NCI-H2107 (cell line): ENCODE measurements around the gene PYCARD.
"Not testable (repeated sequence)": the region's sequence is repeated elsewhere in the genome, so short reads cannot be mapped to it uniquely, and the experiment has no call there.

Experiments
- DNase-seq: peaks from one replicate; lab custom pipeline; 2025; lab: John Stamatoyannopoulos, UW

Gene PYCARD

DNA sequence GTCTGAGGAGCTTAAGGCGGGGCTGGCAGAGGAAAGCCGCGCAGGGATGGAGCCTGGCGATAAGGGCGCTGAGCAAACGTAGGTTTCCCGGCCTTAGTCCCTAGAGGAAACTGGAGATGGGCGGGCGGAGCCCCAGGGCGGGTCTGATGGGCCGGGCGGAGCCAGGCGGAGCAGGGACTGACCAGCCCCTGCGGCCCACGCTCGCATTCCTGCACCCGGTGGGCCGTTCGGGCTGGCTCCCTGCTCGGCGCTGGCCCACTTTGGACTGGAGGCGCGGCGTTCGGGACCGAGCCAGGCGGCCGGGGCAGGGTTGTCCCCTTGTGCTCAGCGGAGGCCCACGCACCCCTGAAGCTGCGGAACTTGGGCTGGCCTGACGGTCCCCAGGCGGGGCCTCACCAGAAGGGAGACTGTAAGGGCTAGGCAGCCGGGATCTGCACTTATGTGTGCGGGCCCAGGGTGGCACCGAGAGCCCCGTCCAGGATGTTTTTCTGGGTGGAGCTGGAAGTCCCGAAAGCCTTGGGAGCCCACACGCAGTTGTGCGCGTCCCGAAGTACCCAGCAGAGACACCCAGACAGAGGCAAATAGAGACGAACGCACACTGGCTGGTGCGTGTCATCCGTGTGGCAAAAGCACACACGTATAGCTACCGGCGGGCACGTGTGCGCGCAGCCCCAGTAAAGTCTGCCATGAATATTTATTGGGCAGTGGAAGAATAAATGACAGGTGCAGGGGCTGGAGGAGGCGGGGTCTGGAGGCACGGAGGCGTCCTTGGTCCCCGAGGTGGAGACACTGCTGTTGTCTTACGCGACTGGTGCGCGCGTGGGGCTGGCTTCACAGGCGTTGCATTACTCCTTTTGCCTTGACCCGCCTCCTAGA lies 13.0 kb upstream of the PYCARD start:
- DNase-seq, result no peak

GRCh38 chr16:31214708-31215286 lies 12.2 kb upstream of the PYCARD start:
- peak; percentile 8 for DNase-seq

DNA sequence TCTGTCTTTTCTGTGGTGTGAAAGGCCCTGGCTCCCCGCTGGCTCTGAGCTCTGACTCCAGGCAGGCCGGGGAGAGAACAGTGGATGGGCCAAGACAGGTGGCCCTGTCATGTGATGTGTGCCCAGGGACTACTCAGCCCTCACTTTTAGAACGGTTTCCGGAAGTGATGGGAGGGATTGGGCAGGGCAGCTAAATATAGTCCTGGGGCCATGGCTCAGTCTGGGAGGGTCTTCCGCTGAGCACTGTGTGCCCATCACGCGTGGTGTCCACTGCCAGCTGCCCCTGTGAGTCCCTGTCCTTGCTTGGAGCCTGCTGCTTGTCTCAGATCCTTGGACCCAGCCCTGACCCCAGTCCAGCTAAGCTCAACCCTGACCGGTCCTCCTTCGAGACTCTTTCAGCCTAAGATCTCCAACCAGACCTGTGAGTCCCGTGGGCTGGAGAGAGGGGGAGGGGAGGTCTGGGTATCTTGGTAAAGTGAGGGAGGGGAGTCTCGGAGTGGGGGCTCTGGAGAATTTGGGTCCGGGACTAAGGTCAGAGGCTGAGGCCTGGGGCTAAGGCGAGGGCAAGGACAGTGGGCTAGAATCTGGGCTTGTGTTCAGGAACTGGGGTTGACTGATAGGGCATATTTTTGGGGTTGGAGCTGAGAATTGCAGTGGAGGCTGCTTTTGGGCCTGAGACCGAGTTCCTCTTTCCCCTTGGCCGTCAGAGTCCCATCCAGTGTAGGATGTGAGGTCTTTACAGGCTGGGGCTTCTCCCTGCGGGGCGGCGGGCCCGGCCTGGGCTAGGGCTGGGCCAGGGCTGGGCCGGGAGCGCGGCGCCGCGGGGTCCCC lies 11.5 kb upstream of the PYCARD start, which contains the start of gene TRIM72:
Gene TRIM72, plus strand, starts transcription at position 243 of the 831 bp plus-strand sequence. CDS start 620 bp downstream, outside the sequence.
- no peak for DNase-seq

DNA sequence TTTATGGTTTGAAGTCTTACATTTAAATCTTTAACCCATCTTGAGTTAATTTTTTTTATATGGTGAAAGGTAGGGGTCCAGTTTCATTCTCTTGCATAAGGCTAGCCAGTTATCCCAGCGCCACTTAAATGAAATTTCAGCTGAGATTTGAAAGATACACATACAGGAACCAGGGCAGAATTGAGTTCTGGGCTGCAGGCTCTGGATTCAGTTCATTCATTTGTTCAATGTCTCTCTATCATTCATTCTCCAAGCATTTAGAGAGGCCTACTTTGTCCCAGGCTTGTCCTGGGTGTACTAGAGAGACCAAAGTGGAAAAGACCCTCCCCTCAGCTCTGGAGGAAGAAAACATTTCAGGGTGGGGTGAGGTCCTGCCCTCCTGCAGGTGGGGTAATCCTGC lies 10.8 kb upstream of the PYCARD start:
- DNase-seq, result no peak

GRCh38 chr16:31206776-31207175 lies 4.2 kb upstream of the PYCARD start:
- no peak for DNase-seq

- no peak for DNase-seq
Measured at GRCh38 chr16:31204871-31205666, 2.5 kb upstream of the PYCARD start.

GRCh38 chr16:31201582-31202413 lies 762 bp downstream of the PYCARD start:
- no peak for DNase-seq

DNA sequence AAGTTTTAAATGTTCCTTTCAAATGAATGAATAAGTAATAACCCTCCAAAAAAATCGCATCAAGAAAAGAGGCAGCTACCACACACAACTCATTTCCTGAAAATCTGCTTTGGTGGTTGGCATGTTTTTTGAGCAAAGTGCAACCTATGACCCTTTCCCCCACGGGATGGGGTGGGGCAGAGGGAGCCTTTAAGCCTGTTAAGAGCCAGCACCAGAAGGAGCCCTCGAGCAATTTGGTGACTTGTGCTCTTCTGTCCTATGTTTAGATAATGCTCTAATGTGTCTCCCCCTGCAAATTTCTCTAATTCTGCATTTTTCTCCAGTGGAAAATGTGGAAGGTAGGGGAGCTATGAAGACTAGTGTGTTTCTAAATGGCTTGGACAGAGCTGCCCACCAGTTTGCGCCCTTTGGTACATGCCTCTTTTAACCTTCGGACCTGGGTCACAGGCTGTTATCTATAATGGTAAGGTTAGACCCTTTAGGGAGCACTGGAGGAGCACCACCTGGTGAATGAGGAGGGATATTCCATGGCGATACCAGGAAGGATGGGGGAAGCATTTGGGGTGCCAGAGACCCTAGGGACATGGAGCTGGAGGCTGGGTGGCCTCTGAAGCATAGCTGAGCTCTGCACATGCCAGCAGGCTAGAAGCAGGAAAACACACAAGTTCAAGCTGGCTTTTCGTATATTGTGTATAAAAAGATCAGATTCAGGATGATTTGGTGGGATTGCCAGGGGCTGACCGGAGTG lies 1.6 kb downstream of the PYCARD start:
- DNase-seq, result no peak

DNA sequence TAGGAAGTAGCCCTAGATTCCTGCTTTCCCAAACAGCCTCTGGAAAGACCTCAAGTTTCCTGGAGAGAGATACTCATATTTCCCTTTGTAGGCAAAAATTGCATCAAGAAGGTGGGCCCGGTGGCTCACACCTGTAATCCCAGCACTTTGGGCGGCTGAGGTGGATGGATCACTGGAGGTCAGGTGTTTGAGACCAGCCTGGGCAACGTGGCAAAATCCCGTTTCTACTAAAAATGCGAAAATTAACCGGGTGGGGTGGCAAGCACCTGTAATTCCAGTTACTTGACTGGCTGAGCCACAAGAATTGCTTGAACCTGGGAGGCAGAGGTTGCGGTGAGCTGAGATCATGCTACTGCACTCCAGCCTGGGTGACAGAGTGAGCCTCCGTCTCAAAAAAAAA lies 2.4 kb downstream of the PYCARD start:
- DNase-seq, result not testable (repeated sequence)

GRCh38 chr16:31199430-31200041 lies 3.0 kb downstream of the PYCARD start:
- DNase-seq, result no peak

- DNase-seq, result no peak
Measured at GRCh38 chr16:31198207-31198882, 4.2 kb downstream of the PYCARD start.

- DNase-seq, result no peak
Measured at GRCh38 chr16:31196324-31197088, 6.1 kb downstream of the PYCARD start.

- not testable (repeated sequence) for DNase-seq
Measured at GRCh38 chr16:31195861-31196260, 6.7 kb downstream of the PYCARD start.

GRCh38 chr16:31194898-31195297 lies 7.7 kb downstream of the PYCARD start:
- no peak for DNase-seq

DNA sequence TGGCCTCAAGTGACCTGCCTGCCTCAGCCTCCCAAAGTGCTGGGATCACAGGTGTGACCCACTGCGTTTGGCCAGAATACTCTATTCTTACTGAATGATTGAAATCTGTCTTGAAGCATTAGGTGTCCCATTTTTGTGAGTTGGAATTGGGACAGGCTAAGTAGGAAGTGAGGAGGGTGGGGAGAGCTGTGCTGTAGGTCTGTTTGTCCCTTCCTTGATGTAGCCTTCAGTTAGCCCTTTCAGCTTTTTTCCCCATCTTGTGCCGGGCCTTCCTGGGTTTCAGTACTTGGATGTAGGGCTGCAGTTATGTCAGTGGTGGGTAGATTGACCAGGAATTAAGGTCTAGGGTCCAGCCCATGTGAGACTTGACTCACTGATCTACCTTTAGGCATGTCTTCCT lies 8.7 kb downstream of the PYCARD start:
- DNase-seq, result no peak

GRCh38 chr16:31192856-31193642 lies 9.5 kb downstream of the PYCARD start:
- no peak for DNase-seq

GRCh38 chr16:31191697-31192428 lies 10.7 kb downstream of the PYCARD start:
- DNase-seq, result no peak
